Suppressor macrophage treated with lipopolysaccharide for 1 hour (primary cell): ENCODE data around the gene OGFOD1.
"Not testable (repeated sequence)": the region's sequence is repeated elsewhere in the genome, so short reads cannot be mapped to it uniquely, and the experiment has no call there.

Experiments
- DNase-seq, 3 donors: peaks; one replicate each; pipeline ENCODE4 v3.0.0-alpha.2; 2020 to 2022

Gene OGFOD1

DNA sequence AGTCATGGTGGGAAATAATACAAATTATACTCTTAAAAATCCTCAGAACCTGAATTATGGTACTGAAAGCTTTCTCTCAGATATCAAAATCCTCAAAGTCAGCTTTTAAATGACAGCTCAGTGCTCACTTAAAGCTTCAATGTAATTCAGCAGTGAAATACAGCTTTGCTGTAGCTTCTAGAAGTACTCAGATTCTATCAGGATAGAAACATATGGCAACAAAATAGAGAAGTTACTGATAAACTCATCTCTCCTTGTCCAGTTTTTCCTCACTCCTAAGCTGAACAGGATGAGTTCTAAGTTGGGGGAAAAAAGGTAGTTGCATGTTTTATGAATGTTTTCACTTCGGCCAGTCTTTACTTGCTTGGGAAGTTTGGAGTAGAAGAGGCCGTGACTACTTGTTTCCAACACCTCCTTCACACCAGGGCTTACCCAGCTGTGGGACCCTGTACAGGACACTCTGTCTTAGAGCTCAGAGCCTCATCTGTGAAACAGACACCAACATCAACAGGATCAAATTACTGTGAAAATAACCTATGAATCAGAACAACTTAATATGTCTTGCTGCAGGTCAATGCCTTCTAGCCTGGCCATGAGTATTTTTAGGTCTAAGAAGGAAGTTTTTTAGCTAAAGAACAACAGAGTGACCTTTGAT is 30.2 kb downstream of the OGFOD1 start:
- no peak for DNase-seq

DNA sequence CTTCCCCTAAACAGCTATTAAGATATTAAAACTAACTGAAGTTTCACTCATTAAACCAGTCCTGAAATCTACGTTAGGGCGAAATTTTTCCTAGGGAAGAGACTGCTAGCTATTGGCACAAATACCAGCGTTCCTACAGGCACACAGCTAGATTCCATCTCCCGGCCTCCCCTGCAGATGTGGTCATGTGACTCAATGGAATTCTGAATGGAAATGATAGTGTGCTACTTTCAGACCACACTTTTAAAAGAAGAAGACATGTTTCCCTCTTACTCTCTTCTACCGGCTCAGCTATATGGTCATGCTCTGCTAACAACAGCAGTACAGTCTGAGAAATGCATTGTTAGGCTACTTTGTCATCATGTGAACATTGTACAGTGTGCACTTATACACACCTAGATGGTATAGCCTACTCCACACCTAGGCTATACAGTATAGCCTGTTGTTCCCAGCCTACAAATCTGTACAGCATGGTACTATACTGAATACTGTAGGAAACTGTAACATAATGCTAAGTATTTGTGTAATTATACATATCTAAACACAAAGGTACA is 31.4 kb downstream of the OGFOD1 start:
- DNase-seq = no peak

DNA sequence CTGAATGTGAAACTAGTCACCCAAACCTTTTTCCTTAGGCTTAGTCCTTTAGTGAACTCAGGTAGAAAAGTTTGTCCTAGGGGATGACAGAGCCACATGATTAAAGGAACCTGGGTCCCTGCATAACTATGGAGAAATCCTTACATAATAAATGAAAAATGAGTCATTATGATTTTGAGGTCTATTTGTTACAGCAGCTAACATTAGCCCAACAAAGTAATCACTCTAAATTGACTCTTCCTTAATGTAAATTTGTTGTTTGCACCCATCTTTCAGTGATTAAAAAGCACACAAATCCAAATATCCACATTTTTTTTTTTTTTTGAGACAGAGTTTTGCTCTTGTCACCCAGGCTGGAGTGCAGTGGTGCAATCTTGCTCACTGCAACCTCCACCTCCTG is 32.0 kb downstream of the OGFOD1 start:
- no peak for DNase-seq

GRCh38 chr16:56488035-56488434 is 36.7 kb downstream of the OGFOD1 start:
- DNase-seq = no peak

GRCh38 chr16:56488868-56489267 is 37.5 kb downstream of the OGFOD1 start:
- DNase-seq = not testable (repeated sequence)

DNA sequence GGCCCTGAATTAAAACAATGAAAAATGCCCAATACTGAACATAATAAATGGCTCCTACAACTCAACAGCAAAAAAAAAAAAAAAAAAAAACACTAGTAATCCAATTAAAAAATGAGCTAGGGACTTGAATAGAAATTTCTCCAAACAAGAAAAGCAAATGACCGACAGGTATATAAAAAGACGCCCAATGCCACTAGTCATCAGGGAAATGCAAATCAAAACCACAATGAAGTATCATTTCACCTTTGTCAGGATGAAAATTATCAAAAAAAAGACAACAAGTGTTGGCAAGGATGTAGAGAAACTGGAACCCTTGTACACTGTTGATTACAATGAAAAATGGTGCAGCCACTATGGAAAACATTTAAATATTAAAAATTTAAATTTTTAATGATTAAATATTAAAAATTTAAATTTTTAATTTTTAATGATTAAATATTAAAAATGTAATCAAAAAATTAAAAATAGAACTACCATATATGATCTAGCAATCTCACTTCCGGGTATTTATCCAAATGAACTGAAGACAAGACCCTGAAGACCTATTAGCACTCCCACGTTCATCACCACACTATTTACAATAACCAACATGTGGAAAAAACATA is 40.4 kb downstream of the OGFOD1 start:
- DNase-seq = no peak

- DNase-seq = no peak
Measured at GRCh38 chr16:56493126-56493525, 41.8 kb downstream of the OGFOD1 start.

GRCh38 chr16:56493815-56494214 is 42.5 kb downstream of the OGFOD1 start:
- DNase-seq = no peak

DNA sequence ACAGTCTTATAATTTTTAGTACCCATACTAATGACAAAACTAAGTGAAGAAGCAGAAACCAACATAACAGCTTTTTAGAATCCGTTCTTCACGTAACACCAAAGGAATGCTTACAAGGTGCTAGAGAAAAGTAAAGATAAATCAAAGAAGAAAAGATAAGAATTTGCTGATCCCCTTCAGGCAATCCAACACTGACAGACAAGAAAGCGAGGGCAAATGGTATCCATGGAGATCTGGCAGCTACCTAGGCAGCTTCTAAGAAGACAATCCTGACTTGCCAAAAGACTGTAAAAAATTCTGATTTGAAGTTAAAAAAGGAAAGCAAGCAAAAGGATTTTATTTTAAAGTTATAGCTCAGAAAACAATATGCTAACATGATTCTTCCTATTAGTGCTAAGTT is 53.8 kb downstream of the OGFOD1 start:
- no peak for DNase-seq

- DNase-seq = no peak
Measured at GRCh38 chr16:56506941-56507340, 55.6 kb downstream of the OGFOD1 start.

- no peak for DNase-seq
Measured at GRCh38 chr16:56510544-56510943, 59.2 kb downstream of the OGFOD1 start.

- DNase-seq = no peak
Measured at GRCh38 chr16:56512025-56512424, 60.7 kb downstream of the OGFOD1 start.

DNA sequence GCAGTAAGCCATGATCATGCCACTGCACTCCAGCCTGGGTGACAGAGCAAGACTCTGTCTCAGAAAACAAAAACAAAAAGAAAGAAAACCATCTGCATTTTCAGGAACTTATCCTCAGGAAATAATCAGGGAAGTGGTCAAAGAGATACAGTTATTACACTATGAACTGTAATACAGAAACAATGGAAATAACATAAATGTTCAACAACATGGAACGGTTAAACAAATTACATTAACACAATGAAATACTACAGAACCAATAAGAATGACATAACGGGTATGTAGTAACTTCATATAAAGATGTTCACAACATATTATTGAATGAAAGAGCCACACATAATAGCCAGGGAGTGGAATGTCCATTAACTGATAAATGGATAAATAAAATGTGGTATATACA is 61.7 kb downstream of the OGFOD1 start:
- DNase-seq = peak in 2 of 3 donors; percentile 28 to 38

DNA sequence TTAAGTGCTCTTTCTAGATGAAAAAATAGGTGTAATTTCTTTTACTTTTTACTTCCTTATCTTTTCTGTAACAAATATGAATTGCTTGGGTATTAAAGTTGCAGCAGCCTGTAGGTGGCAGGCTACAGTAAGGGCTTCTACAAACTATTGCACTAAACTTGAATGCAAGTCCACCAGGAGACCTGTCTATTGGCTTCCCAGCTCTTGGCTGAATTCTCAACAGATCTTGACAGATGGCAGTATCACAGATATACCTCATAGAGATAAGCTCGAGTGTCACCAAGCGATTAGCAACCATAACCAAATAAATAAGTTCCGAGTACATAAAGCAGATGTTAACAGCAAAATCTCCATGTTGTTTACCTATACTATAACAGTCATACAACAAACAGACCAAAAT is 62.6 kb downstream of the OGFOD1 start:
- peak; percentile 66 to 77 (median 68) for DNase-seq

DNA sequence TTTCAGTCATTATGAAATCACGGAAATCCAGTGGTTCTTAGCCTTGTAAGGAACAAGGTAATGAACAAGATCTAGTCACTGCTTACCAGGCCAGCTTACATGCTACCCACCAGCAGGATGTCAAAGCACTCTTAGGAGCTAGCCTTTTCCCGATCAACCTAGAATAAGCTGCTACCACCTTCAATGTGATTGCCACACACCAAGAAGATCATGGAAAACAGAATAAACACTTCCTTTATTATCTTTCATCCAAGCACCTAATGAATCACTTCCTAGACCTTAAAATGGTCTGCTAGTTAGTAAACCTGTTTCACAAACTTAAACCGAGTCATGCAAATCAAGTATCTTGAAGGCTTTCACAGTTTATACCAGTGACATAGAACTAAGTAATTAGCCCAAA is 63.5 kb downstream of the OGFOD1 start:
- peak in 2 of 3 donors; percentile 20 to 30 for DNase-seq

DNA sequence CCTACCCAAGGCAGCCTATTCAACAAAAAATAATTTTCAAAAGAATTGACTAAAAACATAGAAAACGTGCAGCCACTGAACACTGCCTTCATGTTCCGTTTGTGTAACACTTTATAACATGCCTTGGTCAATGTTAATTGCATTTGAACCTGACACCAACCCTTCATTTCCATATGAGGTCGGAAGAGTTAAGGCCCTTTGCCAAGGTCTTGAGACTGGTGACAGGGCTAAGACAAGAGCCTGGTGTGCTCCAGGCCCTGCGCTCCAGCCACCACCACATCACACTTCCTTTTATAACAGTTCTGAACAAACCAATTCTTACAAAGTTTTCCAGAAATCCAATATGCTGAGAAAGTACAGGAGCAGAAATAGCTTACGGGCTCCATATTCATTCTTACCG is 64.3 kb downstream of the OGFOD1 start:
- DNase-seq = no peak

- DNase-seq = no peak
Measured at GRCh38 chr16:56517206-56517605, 65.9 kb downstream of the OGFOD1 start.

DNA sequence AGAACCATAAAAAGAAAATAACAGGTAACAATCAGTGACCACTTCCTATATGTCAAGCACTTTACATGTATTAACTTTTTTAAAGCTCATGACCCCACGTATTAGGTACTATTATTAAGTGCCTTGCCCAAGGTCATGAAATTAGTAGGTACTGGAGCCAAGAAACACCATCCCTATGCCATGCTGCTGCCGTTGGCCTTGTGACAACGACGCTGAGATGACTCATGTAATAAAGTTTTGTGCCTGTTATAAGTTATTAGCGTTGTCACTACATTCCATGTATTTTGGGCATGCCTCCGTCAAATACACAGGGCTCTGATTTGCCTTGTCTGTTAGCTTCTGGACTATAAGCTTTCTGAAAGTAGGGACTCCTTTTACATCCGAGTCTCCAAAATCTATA is 67.1 kb downstream of the OGFOD1 start:
- DNase-seq = no peak

GRCh38 chr16:56519459-56520250 is 68.3 kb downstream of the OGFOD1 start, which contains the start of gene BBS2:
Gene BBS2 (minus strand): TSS chr16:56520024. CDS start chr16:56519862, 162 bp downstream.
- peak; percentile 92 to 97 (median 95) for DNase-seq

DNA sequence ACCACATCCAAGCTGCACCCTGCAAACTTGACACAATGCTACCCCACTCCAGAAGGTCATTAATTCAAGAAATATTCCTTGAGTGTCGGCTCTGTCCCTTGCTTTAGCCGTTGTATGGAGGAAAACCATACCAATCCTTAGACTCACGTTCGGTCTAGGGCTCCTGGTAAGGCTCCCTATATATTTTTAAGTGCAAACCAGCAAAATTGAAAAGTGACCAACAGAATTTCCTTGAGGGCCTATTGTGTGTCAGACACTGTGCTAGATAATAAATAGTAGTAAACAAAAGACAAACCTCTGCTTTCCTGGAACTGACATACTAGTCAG is 68.9 kb downstream of the OGFOD1 start:
- no peak for DNase-seq

DNA sequence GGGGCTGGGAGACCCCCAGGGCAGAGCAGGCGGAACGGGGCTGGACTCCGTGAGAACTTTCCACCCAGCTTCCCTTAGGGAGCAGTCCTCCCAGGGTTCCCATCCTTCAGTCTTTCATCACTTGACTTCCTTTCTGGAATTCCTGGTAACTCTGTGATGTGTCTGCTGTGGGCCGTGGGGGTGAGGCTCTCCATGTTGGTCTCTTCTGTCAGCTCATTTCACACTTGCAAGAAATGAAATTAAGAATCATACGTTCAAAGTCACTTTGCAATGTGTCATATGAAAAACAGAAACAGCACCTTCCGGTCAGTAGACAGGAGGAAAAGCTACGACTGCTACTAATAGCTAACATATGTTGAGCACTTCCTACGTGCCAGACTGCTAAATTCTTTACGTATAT is 73.9 kb downstream of the OGFOD1 start:
- no peak for DNase-seq
